ENCODE results near the gene EVC2.

EVC2 gene

GRCh38 chr4:5638976-5639375 lies 69.4 kb downstream of the EVC2 start:
- DNase-seq = no peak
- intact Hi-C loops (cut with DNase I) = no loop called here

- DNase-seq = no peak
- intact Hi-C loops (cut with DNase I) = no loop called here
Observed at GRCh38 chr4:5638316-5638715, 70.0 kb downstream of the EVC2 start.

GRCh38 chr4:5636766-5637670 lies 71.3 kb downstream of the EVC2 start:
- DNase-seq = no peak
- intact Hi-C loops (cut with DNase I) = no loop called here

GRCh38 chr4:5635826-5636195 lies 72.5 kb downstream of the EVC2 start:
- intact Hi-C loops (cut with DNase I) = no loop called here
- DNase-seq = no peak

- intact Hi-C loops (cut with DNase I) = no loop called here
- DNase-seq = no peak
Observed at GRCh38 chr4:5632571-5632970, 75.8 kb downstream of the EVC2 start.

- no peak for DNase-seq
- intact Hi-C loops (cut with DNase I) = no loop called here
Observed at GRCh38 chr4:5632066-5632440, 76.3 kb downstream of the EVC2 start.

- DNase-seq = no peak
- intact Hi-C loops (cut with DNase I) = no loop called here
Observed at GRCh38 chr4:5631352-5632065, 76.8 kb downstream of the EVC2 start.

GRCh38 chr4:5630762-5631161 lies 77.6 kb downstream of the EVC2 start:
- no peak for DNase-seq
- intact Hi-C loops (cut with DNase I) = no loop called here

- intact Hi-C loops (cut with DNase I) = no loop called here
Observed at GRCh38 chr4:5629542-5629941, 78.8 kb downstream of the EVC2 start.

GRCh38 chr4:5626913-5627312 lies 81.4 kb downstream of the EVC2 start:
- DNase-seq = no peak
- intact Hi-C loops (cut with DNase I) = no loop called here

More at GRCh38 chr4:5629542-5629941, 78.8 kb downstream of the EVC2 start:
- no peak for DNase-seq

- no peak for DNase-seq
- intact Hi-C loops (cut with DNase I) = no loop called here
Observed at GRCh38 chr4:5622596-5622995, 85.8 kb downstream of the EVC2 start.

- no peak for DNase-seq
Observed at GRCh38 chr4:5619913-5620625, 88.3 kb downstream of the EVC2 start.

GRCh38 chr4:5618051-5618960 lies 90.1 kb downstream of the EVC2 start:
- no peak for DNase-seq

More at GRCh38 chr4:5619913-5620625, 88.3 kb downstream of the EVC2 start:
- intact Hi-C loops (cut with DNase I) = no loop called here

GRCh38 chr4:5616331-5616950 lies 91.9 kb downstream of the EVC2 start:
- DNase-seq = peak in 1 of 42 donors; percentile 34
- intact Hi-C loops (cut with DNase I) = no loop called here

More at GRCh38 chr4:5618051-5618960, 90.1 kb downstream of the EVC2 start:
- intact Hi-C loops (cut with DNase I) = no loop called here

- intact Hi-C loops (cut with DNase I) = no loop called here
- DNase-seq = peak in 2 of 42 donors; percentile 10 to 22
Observed at GRCh38 chr4:5615496-5616075, 92.8 kb downstream of the EVC2 start.

- intact Hi-C loops (cut with DNase I) = no loop called here
- no peak for DNase-seq
Observed at GRCh38 chr4:5611750-5612149, 96.6 kb downstream of the EVC2 start.

- DNase-seq = no peak
- intact Hi-C loops (cut with DNase I) = no loop called here
Observed at GRCh38 chr4:5609306-5610007, 98.9 kb downstream of the EVC2 start.
